SKM-1 treated with dmso at 0.1 percent for 144 hours (cell line): ENCODE data around the gene VIL1.

ENCODE experiments used
- DNase-seq: peaks from one replicate; lab custom pipeline; 2025; ENCODE audit not compliant: unreplicated experiment; lab: John Stamatoyannopoulos, UW

The VIL1 gene

GRCh38 chr2:218405086-218405745 is 13.7 kb upstream of the VIL1 start:
- DNase-seq: no peak

GRCh38 chr2:218405746-218406208 is 13.1 kb upstream of the VIL1 start:
- DNase-seq: no peak

GRCh38 chr2:218406209-218406948 is 12.5 kb upstream of the VIL1 start:
- peak; percentile 96 for DNase-seq

DNA sequence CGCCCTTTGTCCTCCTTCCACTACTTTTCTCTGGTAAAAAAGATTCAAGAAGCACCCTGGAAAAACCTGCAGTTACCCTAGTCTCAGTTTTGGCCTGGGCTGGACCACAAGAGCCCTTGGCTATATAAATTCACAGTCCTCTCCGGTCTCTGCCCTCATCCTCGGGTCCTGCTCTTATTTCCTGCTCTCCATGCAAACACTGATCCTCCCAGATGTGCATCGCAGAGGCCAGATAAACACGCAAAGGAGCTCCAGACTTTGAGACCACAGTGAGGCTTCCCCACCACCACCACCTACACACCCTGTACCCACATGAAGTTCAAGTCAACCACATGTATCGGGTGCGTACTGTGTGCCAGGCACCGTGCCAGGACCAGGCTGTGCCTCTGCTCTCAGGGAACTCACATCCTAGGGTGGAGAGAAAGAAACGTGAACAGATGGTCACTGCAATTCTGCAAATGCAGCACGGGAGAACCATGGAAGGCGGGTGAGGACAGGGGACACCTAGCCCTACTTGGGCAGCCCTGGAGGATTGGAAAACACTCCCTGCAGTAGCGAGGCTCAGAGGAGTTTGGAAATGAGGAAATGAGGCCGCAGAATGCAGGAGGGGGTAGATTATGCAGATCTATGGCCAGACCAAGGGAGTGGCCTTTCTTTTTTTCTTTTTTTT is 11.8 kb upstream of the VIL1 start:
- peak; percentile 72 for DNase-seq

- no peak for DNase-seq
Observed at GRCh38 chr2:218407717-218408116, 11.2 kb upstream of the VIL1 start.

DNA sequence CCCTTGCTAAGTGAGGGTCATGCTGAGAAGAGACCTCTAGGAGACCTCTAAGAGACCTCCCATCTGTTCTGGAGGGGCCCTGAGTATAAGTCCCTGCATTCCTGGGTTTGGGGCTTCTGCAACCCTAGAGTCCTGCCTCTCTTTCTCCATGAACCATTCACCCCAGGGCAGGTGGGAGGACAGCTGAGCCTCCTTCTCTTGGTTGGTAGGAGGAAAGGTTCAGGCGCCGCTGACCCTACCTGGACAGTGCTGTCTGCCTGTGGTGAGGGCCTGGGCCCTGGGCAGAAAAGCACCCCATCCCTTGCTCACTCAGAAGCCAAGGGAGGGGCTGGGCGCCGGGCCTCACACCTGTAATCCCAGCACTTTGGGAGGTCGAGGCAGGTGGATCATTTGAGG is 604 bp upstream of the VIL1 start:
- DNase-seq: no peak

DNA sequence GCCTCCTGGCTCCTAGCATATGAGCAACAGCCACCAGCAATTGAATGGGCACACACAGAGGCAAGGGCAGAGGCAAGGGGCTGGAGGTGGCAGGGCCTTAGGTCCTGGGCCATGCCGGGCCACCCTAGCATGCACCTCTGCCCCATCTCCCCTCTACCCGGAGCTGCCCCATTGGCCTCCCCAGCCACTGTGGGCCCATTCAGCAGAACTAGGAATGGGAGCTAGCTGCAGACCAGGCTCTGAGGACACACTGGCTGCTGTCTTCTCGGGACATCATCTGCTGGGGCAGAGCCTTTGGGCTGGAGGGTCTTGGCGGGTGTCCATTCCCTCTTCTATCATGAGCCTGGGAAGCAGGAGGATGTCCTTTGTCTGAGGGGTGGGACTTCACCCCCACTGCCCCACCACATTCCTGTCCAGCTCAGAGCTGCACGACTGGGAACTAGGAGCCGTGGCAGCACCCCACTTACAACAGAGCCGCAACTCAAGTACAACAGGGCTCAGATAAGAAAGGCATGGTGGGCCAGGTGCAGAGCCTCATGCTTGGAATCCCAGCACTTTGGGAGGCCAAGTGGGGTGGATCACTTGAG is 800 bp downstream of the VIL1 start:
- DNase-seq: no peak

GRCh38 chr2:218421027-218421426 is 2.1 kb downstream of the VIL1 start:
- no peak for DNase-seq

DNA sequence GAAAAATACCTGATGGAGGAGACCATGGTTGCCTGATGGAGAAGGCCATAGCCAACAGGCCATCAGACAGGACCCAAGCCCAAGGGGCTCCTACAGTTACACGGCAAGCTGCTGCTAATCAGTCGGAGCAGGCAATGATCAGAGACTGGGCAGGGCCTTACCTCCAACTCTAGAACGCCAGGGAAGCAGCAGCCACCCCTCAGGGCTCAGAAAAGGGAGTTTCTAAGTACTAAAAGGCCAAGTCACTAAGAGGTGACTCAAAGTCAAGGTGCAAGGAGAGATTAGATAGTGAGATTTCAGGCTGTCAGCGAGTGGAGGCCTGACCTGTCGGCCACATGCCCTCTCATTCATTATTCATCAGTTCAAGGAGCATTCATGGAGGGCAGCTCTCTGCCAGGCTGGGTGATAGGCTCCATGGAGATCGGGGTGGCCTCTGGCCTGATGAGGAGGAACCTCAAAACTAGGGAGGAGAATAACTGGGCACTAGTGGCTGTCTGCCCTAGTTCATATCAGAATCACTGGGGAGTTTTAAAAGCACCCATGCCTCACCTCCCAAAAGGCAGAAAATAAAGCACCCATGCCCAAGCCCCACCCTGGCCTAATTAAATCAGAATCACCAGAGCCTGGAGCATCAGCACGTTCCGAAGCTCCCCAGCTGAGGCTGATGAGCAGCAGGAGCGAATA is 3.6 kb downstream of the VIL1 start:
- no peak for DNase-seq

DNA sequence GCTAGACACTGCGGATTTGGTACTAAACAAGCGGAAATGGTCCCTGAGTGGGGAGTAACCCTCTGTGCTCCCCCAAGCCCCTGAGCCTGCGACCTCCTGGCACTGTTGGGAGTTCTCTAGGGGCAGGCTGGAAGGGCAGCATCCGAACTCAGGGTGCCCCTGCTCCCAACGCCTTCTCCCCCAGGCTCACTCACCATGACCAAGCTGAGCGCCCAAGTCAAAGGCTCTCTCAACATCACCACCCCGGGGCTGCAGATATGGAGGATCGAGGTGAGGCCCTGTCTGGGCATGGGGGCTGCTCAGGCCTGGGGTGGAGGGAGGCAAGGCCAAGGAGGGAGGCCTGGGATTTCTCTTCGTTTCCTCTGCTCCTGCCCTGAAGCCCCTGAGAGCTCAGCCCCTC is 4.7 kb downstream of the VIL1 start:
- no peak for DNase-seq

GRCh38 chr2:218425531-218425930 is 6.6 kb downstream of the VIL1 start:
- no peak for DNase-seq

DNA sequence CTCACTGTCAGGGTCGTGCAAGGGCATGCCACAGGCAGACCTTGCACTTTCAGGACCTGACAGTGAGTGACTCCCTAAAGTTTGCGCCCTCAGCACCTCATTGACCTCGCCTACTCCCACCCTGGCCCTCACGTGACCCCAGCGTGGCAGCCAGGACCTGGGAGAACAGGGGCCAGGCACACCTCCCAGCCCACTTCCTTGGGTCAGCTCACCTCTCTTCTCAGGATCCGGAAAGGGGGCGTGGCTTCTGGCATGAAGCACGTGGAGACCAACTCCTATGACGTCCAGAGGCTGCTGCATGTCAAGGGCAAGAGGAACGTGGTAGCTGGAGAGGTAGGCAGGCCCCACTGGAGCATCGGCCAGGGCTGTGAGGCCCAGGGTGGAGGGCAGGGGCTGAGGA is 8.8 kb downstream of the VIL1 start:
- DNase-seq: no peak

DNA sequence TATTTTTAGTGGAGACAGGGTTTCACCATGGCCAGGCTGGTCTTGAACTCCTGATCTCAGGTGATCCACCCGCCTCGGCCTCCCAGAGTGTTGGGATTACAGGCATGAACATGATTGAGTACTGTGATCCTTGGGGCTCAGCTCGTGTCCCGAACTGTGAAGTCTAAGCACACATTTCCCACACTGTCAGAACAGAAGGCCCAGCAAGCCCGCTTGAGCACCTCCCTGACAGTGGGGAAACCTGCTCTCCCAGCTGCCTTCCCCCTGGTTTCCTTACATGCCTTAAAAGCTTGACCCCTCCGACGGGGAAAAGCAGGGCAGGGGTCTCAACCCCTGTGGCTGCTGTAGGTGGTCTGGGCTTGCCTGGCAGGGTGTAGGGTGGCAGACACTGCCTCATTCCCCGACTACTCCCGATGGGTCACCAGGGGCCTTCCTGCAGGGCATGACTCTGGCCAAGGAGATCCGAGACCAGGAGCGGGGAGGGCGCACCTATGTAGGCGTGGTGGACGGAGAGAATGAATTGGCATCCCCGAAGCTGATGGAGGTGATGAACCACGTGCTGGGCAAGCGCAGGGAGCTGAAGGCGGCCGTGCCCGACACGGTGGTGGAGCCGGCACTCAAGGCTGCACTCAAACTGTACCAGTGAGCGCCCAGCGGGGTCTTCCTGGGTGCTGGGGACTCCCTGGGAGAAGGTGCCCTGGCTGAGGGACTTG is 10.1 kb downstream of the VIL1 start:
- DNase-seq: no peak

GRCh38 chr2:218429911-218430692 is 11.2 kb downstream of the VIL1 start:
- no peak for DNase-seq

DNA sequence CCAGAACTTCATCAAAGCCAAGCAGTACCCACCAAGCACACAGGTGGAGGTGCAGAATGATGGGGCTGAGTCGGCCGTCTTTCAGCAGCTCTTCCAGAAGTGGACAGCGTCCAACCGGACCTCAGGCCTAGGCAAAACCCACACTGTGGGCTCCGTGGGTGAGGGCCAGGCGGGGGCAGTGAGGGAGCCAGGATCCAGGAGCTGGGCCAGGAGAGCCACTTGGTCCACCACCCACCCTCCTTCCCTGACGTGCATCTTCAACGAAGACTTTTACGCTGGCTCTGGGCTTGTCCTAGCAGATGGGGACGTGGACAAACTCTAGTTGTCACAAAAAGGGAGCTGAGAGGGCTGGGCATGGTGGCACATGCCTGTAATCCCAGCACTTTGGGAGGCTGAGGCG is 11.8 kb downstream of the VIL1 start:
- DNase-seq: no peak

- no peak for DNase-seq
Observed at GRCh38 chr2:218431878-218432277, 13.0 kb downstream of the VIL1 start.

- no peak for DNase-seq
Observed at GRCh38 chr2:218432676-218433365, 13.9 kb downstream of the VIL1 start.

DNA sequence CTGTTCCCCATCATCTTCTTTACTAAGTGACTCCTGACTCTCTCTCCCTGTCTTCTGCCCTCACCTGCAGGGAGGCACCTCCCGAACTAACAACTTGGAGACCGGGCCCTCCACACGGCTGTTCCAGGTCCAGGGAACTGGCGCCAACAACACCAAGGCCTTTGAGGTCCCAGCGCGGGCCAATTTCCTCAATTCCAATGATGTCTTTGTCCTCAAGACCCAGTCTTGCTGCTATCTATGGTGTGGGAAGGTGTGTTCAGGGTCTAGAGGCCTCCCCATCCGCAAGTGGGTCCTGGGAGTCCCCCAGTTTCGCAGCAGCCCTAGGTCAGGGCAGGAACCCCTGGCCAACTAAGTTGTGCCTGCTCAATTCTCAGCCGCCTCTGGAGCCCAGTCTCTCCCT is 15.5 kb downstream of the VIL1 start:
- no peak for DNase-seq
